Vagina (tissue), 2 donors: ENCODE results near the gene SIGLEC14. TPM values are rescaled to one million over a fixed set of nuclear protein-coding genes. Genes with fewer than 3 reads are reported as not detected.

Experiments
- DNase-seq, 2 donors: peaks; one replicate each; pipeline ENCODE4 v3.0.0-alpha.2; 2017; ENCODE audit errors: extremely low spot score in 2 of 2
- H3K27ac ChIP-seq: fragments of 200-600 bp; sonication (generic); one replicate; pipeline ENCODE4 v1.5.1; 2019
- H3K27me3 ChIP-seq: fragments of 200-600 bp; sonication (generic); one replicate; pipeline ENCODE4 v1.5.1; 2019
- H3K36me3 ChIP-seq, 2 donors: fragments of 200-600 bp; sonication (generic); one replicate each; pipeline ENCODE4 v1.5.1; 2017 to 2019
- H3K4me1 ChIP-seq: fragments of 200-600 bp; sonication (generic); one replicate; pipeline ENCODE4 v1.5.1; 2019
- H3K4me3 ChIP-seq, 2 donors: fragments of 200-600 bp; sonication (generic); 1 replicate in 1 of 2; 2 replicates in 1 of 2; pipeline ENCODE4 v1.5.1; 2016 to 2019
- H3K9me3 ChIP-seq: fragments of 200-600 bp; sonication (generic); one replicate; pipeline ENCODE4 v1.5.1; 2019
- POLR2A ChIP-seq, 2 donors: fragments of 450-650 bp; IDR thresholded peaks; one replicate each; pipeline ENCODE4 v1.6.1; 2017; ENCODE audit warnings: antibody characterized with exemption in 2 of 2, mild to moderate bottlenecking in 2 of 2, moderate library complexity in 2 of 2
- POLR2AphosphoS5 ChIP-seq, 2 donors: sonication (generic); formaldehyde crosslinking; IDR thresholded peaks; one replicate each; pipeline ENCODE4 v1.9.0; 2017; ENCODE audit warnings: antibody characterized with exemption in 2 of 2, mild to moderate bottlenecking in 2 of 2, low read depth in 1 of 2; ENCODE audit not compliant: insufficient read depth in 1 of 2
- intact Hi-C: fragments of 100-400 bp; cut with DNase I; formaldehyde crosslinking; loops from one replicate; pipeline ENCODE4 v1.15.1; 2023
- total RNA-seq: library from RNA; depleted of rRNA; stranded (reverse); fragments of >200 nt; gene quantifications from one replicate; pipeline ENCODE4 v1.2.3, GENCODE V29; 2016
- TF ChIP-seq, protein P1 (sequence below), 3 experiments: fragments of 450-650 bp in 2 of 3; fragments of 200-600 bp in 1 of 3; sonication (generic) in 1 of 3; IDR thresholded peaks; one replicate each; pipeline ENCODE4 v1.5.1; 2017 to 2019; ENCODE audit warnings: antibody characterized with exemption in 3 of 3, mild to moderate bottlenecking in 2 of 3, moderate library complexity in 2 of 3

Gene SIGLEC14
- total RNA-seq, 1 donor from 2014 or later, result not detected

DNA sequence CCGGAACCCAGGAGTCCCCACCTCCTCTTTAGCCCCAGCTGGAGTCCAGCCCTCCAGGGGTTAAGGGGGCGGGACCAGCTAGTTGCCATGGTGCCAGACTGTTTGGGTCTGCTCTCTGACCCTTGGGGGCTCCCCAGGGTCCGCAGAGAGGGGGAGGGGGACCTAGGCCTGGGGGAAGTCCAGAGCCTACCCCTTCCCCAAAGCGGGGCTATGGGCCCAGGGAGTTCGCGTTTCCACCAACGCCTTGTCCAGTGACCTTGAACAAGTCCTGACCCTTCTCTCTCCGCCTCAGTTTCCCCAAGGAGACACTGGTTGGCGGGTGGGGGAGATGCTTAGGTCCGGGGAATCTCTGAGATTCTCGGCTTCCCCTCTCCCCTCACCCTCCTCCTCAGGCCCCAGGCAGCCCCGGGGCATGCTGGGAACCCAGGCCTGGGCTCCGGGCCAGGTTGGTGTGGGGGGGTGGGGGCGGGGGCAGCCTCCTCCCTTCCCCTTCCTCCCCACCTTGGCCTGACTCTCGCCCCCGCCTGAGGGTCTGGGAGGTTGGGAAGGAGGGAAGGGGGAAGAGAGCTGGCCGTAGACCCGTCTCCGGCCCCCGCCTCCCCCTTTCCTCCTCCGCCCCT is 43.9 kb upstream of the SIGLEC14 start:
- intact Hi-C loops, result loop anchor here (10.0 kb wide), 1 partner anchor 326 kb away; the partner anchor contains the start of genes CLDND2 and ETFB
- Histone ChIP-seq H3K4me3 (peak overlapping the region; percentile 64 to 96), H3K27ac (peak overlapping the region; percentile 97), H3K9me3 (no peaks in the 10 kb centered on the region), H3K4me1 (peaks cover 53% of the 10 kb centered on the region), H3K27me3 (no peaks in the 10 kb centered on the region), H3K36me3 (peaks cover 0 to 15% of the 10 kb centered on the region in 2 donors)
- TF ChIP-seq POLR2AphosphoS5 (IDR thresholded peaks at IDR 0.05; ENCODE audit: insufficient read depth in 1 of 2, low read depth in 1 of 2) (peak; percentile 71 to 94), POLR2A (IDR thresholded peaks at IDR 0.05) (peak in 1 of 2 donors; percentile 69)
- TF ChIP-seq, protein P1, sequence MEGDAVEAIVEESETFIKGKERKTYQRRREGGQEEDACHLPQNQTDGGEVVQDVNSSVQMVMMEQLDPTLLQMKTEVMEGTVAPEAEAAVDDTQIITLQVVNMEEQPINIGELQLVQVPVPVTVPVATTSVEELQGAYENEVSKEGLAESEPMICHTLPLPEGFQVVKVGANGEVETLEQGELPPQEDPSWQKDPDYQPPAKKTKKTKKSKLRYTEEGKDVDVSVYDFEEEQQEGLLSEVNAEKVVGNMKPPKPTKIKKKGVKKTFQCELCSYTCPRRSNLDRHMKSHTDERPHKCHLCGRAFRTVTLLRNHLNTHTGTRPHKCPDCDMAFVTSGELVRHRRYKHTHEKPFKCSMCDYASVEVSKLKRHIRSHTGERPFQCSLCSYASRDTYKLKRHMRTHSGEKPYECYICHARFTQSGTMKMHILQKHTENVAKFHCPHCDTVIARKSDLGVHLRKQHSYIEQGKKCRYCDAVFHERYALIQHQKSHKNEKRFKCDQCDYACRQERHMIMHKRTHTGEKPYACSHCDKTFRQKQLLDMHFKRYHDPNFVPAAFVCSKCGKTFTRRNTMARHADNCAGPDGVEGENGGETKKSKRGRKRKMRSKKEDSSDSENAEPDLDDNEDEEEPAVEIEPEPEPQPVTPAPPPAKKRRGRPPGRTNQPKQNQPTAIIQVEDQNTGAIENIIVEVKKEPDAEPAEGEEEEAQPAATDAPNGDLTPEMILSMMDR (IDR thresholded peaks at IDR 0.05), result no peak
- no peak for DNase-seq

DNA sequence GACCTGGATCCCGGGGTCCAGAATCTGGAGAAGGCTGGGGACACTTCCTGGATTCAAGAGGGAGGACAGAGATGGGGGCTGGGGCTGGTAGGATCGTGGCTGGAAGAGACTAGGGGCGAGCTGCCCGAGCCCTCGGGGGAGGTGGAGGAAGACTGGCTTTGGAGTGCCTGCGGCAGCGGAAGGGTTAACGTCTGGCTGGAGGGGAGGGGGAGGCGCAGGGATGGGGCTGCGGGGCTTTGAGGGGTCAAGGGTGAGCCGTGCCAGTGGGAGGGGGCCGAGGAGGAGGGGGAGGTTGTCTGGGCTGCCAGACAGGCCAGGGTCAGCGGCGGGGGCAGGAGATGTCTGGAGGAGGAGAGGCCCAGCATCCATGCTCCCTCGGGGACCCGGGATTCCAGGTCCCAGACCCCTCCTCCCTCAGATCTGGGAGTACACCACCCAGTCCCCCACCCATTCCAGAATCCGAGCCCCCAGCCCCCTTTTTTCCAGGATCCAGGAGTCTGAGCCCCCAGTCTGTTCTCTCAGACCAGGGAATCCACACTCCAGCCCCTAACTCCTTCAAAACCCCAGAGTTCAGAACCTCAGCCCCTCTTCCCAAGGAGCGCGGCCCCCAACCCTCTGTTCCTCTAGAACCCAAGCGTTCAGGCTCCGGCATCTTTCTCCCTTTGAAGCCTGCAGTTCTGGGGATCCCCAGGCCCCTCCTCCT is 43.3 kb upstream of the SIGLEC14 start:
- Histone ChIP-seq H3K36me3 (peaks cover 0 to 8% of the 10 kb centered on the region in 2 donors), H3K4me1 (peaks cover 48% of the 10 kb centered on the region), H3K4me3 (peak overlapping the region; percentile 64 to 96), H3K9me3 (no peaks in the 10 kb centered on the region), H3K27me3 (no peaks in the 10 kb centered on the region), H3K27ac (peak overlapping the region; percentile 97)
- TF ChIP-seq POLR2AphosphoS5 (IDR thresholded peaks at IDR 0.05; ENCODE audit: insufficient read depth in 1 of 2, low read depth in 1 of 2) (no peak), POLR2A (IDR thresholded peaks at IDR 0.05) (no peak)
- intact Hi-C loops, result loop anchor here (2.0 to 10.0 kb wide), 3 partner anchors 13 to 325 kb away; partner anchors contain the start of genes CLDND2 and ETFB
- no peak for DNase-seq

DNA sequence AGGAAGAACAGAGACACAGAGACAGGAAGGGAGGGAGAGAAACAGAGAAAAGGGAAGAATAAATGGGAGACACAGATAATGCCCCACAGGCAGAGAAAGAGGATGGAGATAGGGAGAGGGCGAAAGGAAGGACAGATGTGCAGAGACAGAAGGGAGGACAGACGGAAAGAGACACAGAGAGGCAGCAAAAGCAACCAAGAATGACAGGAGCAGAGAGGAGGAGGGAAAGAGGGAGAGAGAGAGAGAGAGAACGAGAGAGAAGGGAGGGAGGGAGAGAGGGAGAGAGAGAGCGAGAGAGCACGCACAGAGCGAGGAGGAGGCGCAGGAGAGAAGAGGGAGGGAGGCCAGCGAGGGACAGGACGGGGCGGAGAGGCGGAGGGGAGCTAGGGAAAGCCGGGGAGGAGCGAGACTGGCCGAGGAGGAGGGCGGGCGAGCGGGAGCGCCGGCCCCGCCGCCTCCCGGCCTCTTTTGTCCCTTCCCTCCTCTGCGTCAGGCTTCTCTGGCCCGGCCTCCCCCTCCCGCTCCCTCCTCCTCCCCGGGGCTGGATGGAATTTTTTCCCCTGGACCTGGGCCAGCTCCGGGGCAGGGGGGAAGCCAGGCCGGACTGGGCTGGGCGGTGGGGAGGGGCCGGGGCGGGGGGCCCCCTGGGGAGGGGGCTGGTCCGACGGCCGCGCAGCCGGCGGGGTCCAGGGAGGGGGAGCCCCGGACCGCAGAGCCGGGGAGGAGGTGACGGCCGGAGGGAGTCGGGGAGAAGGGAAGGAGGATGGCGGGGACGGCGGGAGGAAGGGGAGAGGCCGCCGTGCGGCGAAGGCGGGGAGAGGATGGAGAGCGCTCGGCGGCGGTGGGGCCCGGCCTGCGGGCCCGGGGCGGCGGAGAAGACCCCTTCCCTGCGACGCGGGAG is 42.3 kb upstream of the SIGLEC14 start:
- peak in 1 of 2 donors; percentile 97 for DNase-seq
- H3K9me3 ChIP-seq, result no peaks in the 10 kb centered on the region
- TF ChIP-seq, protein P1 (IDR thresholded peaks at IDR 0.05), result peak in 1 of 3 experiments; percentile 28
- TF ChIP-seq POLR2AphosphoS5 (IDR thresholded peaks at IDR 0.05; ENCODE audit: insufficient read depth in 1 of 2, low read depth in 1 of 2) (peak; percentile 65 to 71), POLR2A (IDR thresholded peaks at IDR 0.05) (peak in 1 of 2 donors; percentile 60)
- peak overlapping the region; percentile 97 for H3K27ac ChIP-seq
- H3K4me1 ChIP-seq, result peaks cover 40% of the 10 kb centered on the region
- peak overlapping the region; percentile 64 to 96 for H3K4me3 ChIP-seq
- H3K36me3 ChIP-seq, result no peaks in the 10 kb centered on the region
- H3K27me3 ChIP-seq, result no peaks in the 10 kb centered on the region
- intact Hi-C loops, result loop anchor here (2.0 to 10.0 kb wide), 2 partner anchors 14 to 124 kb away; no protein-coding TSS in a partner anchor

DNA sequence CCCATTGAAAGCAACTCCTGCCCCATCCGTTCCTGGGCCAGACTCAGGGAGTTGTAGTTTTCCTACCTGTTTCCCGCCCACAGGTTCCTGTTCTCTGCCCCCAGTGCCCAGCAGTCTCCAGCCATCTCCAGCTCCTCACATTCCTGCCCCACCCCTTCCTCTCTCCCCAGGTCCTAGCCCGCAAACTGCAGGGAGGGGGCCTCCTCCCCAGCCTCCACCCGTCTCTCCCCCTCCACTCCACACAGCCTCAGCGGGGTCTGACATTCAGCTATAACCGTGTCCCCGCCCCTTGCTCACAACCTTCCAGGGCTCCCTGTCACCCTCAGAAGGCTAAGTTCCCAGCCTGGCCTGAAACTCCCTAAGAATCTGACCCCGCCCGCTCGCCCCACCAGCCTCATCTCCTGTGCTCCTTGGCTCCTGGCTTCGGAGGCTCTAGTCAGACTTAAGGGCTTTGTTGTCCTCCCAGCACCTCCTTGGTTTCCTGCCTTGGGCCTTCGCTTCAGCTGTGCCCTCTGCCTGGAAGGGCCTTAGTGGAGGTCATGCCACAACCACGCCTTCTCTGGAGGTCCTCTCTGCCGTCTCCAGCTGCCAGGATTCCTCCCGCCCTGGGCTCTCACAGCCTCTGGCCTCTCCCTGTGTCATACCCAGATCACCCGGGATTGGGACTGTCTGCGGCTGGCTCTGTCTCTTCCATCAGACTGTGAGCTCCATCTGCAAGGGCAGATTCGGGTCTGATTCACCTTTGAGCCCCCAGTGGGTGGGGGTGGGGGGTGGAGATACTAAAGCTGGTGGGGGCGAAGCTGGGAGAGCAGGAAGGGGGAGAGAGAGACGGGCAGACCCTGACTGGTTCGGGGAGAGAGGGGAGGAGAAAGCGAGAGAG is 41.4 kb upstream of the SIGLEC14 start:
- Histone ChIP-seq H3K4me3 (peak overlapping the region; percentile 64 to 96), H3K27me3 (no peaks in the 10 kb centered on the region), H3K27ac (peak overlapping the region; percentile 97), H3K4me1 (peaks cover 39% of the 10 kb centered on the region), H3K36me3 (no peaks in the 10 kb centered on the region), H3K9me3 (no peaks in the 10 kb centered on the region)
- TF ChIP-seq, protein P1 (IDR thresholded peaks at IDR 0.05), result no peak
- TF ChIP-seq POLR2AphosphoS5 (IDR thresholded peaks at IDR 0.05; ENCODE audit: insufficient read depth in 1 of 2, low read depth in 1 of 2), result peak in 1 of 2 donors; percentile 37
- no peak for DNase-seq
- intact Hi-C loops, result loop anchor here (2.0 to 10.0 kb wide), 2 partner anchors 15 to 123 kb away; no protein-coding TSS in a partner anchor
